H1 (cell line): ENCODE data around the gene LYZ. TPM values are rescaled to one million over a fixed set of nuclear protein-coding genes. Genes with fewer than 3 reads are reported as not detected.

Experiments used
- CTCF ChIA-PET: fragments of 300-600 bp; sonication (Branson Sonifier 250); formaldehyde crosslinking; loops from one replicate; lab custom pipeline; 2021; ENCODE audit not compliant: partially characterized antibody; lab: Charles Lee
- POLR2A ChIA-PET: fragments of 300-600 bp; sonication (Branson Sonifier 250); formaldehyde crosslinking; loops from one replicate; lab custom pipeline; 2021; ENCODE audit warnings: inconsistent platforms; ENCODE audit not compliant: partially characterized antibody; lab: Charles Lee
- DNase-seq, 2 experiments: peaks; one replicate each; pipeline versions ENCODE4 v3.0.0 to v3.0.0-alpha.2; 2010 to 2022; ENCODE audit warnings: low spot score in 2 of 2, low read depth in 1 of 2, mixed read lengths in 1 of 2
- FAIRE-seq: peaks from 2 replicates; lab custom pipeline; 2011; peaks lifted over from hg19 to GRCh38; lab: Jason Lieb, UNC
- H2AFZ ChIP-seq: 2 replicates; pipeline ENCODE4 v1.8.1; 2012; ENCODE audit warnings: low read length, inconsistent platforms
- H2AK5ac ChIP-seq: 2 replicates; pipeline ENCODE4 v1.6.1; 2013; ENCODE audit warnings: low read depth, low read length
- H2BK120ac ChIP-seq: replicated peaks from 2 replicates; pipeline ENCODE3; 2013; ENCODE audit warnings: low read depth, low read length, inconsistent platforms
- H2BK12ac ChIP-seq: 2 replicates; pipeline ENCODE4 v1.6.1; 2013; ENCODE audit warnings: low read depth, low read length
- H2BK15ac ChIP-seq: 2 replicates; pipeline ENCODE4 v1.6.1; 2013; ENCODE audit warnings: low read length
- H2BK20ac ChIP-seq: 2 replicates; pipeline ENCODE4 v1.6.1; 2013; ENCODE audit warnings: low read length
- H2BK5ac ChIP-seq: 2 replicates; pipeline ENCODE4 v1.6.1; 2013; ENCODE audit warnings: low read depth, low read length
- H3K14ac ChIP-seq: 2 replicates; pipeline ENCODE4 v1.6.1; 2013; ENCODE audit warnings: inconsistent platforms; ENCODE audit not compliant: insufficient read length
- H3K18ac ChIP-seq: 2 replicates; pipeline ENCODE4 v1.6.1; 2013; ENCODE audit warnings: low read length; ENCODE audit errors: extremely low read depth
- H3K23ac ChIP-seq: 2 replicates; pipeline ENCODE4 v1.6.1; 2013; ENCODE audit warnings: inconsistent platforms; ENCODE audit not compliant: insufficient read length
- H3K23me2 ChIP-seq: 2 replicates; pipeline ENCODE4 v1.6.1; 2013; ENCODE audit warnings: low read depth, low read length
- H3K27ac ChIP-seq: 2 replicates; pipeline ENCODE4 v1.6.1; 2011; ENCODE audit warnings: low read depth, low read length, inconsistent platforms
- H3K27me3 ChIP-seq, 4 experiments: replicated peaks in 1 of 4; 1 replicate in 1 of 4; 2 replicates in 3 of 4; pipeline versions ENCODE4 v1.6.1 to v1.8.1; 2011 to 2013; ENCODE audit warnings: low read length in 3 of 4, mild to moderate bottlenecking in 3 of 4, inconsistent platforms in 2 of 4, mixed read lengths in 2 of 4, moderate library complexity in 1 of 4; ENCODE audit not compliant: control insufficient read depth in 3 of 4, insufficient read depth in 3 of 4; ENCODE audit errors: extremely low read depth in 1 of 4
- H3K36me3 ChIP-seq, 4 experiments: 2 replicates each; pipeline versions ENCODE4 v1.6.1 to v1.8.1; 2011 to 2013; ENCODE audit warnings: mild to moderate bottlenecking in 4 of 4, low read length in 3 of 4, moderate library complexity in 2 of 4, control low read depth in 1 of 4, inconsistent platforms in 1 of 4; ENCODE audit not compliant: insufficient read depth in 4 of 4, control insufficient read depth in 2 of 4
- H3K4ac ChIP-seq: replicated peaks from 2 replicates; pipeline ENCODE3; 2013; ENCODE audit warnings: low read length, low read depth, mixed read lengths, inconsistent platforms; ENCODE audit not compliant: insufficient read length
- H3K4me1 ChIP-seq, 4 experiments: replicated peaks in 1 of 4; 1 replicate in 1 of 4; 2 replicates in 3 of 4; pipeline versions ENCODE4 v1.6.1 to v1.8.1; 2011 to 2013; ENCODE audit warnings: low read length in 3 of 4, inconsistent platforms in 2 of 4, mixed read lengths in 1 of 4; ENCODE audit not compliant: insufficient read depth in 4 of 4, control insufficient read depth in 3 of 4
- H3K4me2 ChIP-seq, 2 experiments: 2 replicates each; pipeline versions ENCODE4 v1.6.1 to v1.8.1; 2011 to 2013; ENCODE audit warnings: low read depth in 2 of 2, low read length in 2 of 2, control low read depth in 1 of 2, inconsistent platforms in 1 of 2, mild to moderate bottlenecking in 1 of 2; ENCODE audit not compliant: insufficient read depth in 1 of 2
- H3K4me3 ChIP-seq, 4 experiments: fragments of 200-600, 300-600 bp in 1 of 4; sonication (generic), shearing (Covaris generic), sonication (Bioruptor Twin) in 1 of 4; 2 replicates each; pipeline versions ENCODE4 v1.5.1 to v1.8.1; 2011 to 2016; ENCODE audit warnings: low read length in 4 of 4, low read depth in 3 of 4, control low read depth in 2 of 4, inconsistent platforms in 2 of 4, mild to moderate bottlenecking in 2 of 4, mixed read lengths in 1 of 4, moderate library complexity in 1 of 4; ENCODE audit not compliant: insufficient read depth in 2 of 4; ENCODE audit errors: extremely low read depth in 1 of 4
- H3K56ac ChIP-seq: replicated peaks from 2 replicates; pipeline ENCODE3; 2013; ENCODE audit warnings: low read depth, mild to moderate bottlenecking, mixed read lengths, low read length, inconsistent platforms; ENCODE audit not compliant: insufficient read length
- H3K79me1 ChIP-seq: 2 replicates; pipeline ENCODE4 v1.6.1; 2013; ENCODE audit warnings: low read depth, low read length, control low read depth
- H3K79me2 ChIP-seq, 2 experiments: 2 replicates each; pipeline versions ENCODE4 v1.6.1 to v1.8.1; 2012 to 2013; ENCODE audit warnings: low read length in 2 of 2, mild to moderate bottlenecking in 2 of 2, inconsistent platforms in 1 of 2; ENCODE audit not compliant: insufficient read depth in 2 of 2, control insufficient read depth in 1 of 2
- H3K9ac ChIP-seq, 4 experiments: replicated peaks in 1 of 4; 1 replicate in 1 of 4; 2 replicates in 3 of 4; pipeline versions ENCODE4 v1.6.1 to v1.8.1; 2011 to 2013; ENCODE audit warnings: low read depth in 3 of 4, low read length in 3 of 4, control low read depth in 2 of 4, mild to moderate bottlenecking in 2 of 4, moderate library complexity in 2 of 4, inconsistent platforms in 1 of 4; ENCODE audit errors: extremely low read depth in 1 of 4
- H3K9me3 ChIP-seq, 2 experiments: 2 replicates each; pipeline versions ENCODE4 v1.6.1 to v1.8.1; 2012 to 2013; ENCODE audit warnings: mild to moderate bottlenecking in 2 of 2, moderate library complexity in 2 of 2, control low read depth in 1 of 2, inconsistent platforms in 1 of 2, low read depth in 1 of 2, low read length in 1 of 2, mixed read lengths in 1 of 2; ENCODE audit not compliant: insufficient read depth in 2 of 2
- H4K20me1 ChIP-seq, 2 experiments: replicated peaks in 1 of 2; 2 replicates each; pipeline versions ENCODE3 to v1.8.1; 2011 to 2013; ENCODE audit warnings: inconsistent platforms in 2 of 2, low read length in 2 of 2, mild to moderate bottlenecking in 1 of 2; ENCODE audit not compliant: insufficient read depth in 2 of 2, control insufficient read depth in 1 of 2
- H4K5ac ChIP-seq: 2 replicates; pipeline ENCODE4 v1.6.1; 2013; ENCODE audit warnings: low read length, low read depth, mixed read lengths, inconsistent platforms; ENCODE audit not compliant: insufficient read length
- H4K8ac ChIP-seq: 2 replicates; pipeline ENCODE4 v1.8.0; 2013; ENCODE audit warnings: mild to moderate bottlenecking, moderate library complexity, low read length, inconsistent platforms; ENCODE audit not compliant: insufficient read depth; ENCODE audit errors: extremely low read depth
- H4K91ac ChIP-seq: replicated peaks from 2 replicates; pipeline ENCODE3; 2013; ENCODE audit warnings: low read length, mixed read lengths, inconsistent platforms; ENCODE audit not compliant: insufficient read length
- BRCA1 ChIP-seq: IDR thresholded peaks from 2 replicates; pipeline ENCODE4 v1.6.1; 2012; ENCODE audit warnings: low read depth, low read length, improper control_type of control experiment
- FOSL1 ChIP-seq: IDR thresholded peaks from 2 replicates; pipeline ENCODE4 v1.6.1; 2011; ENCODE audit warnings: mild to moderate bottlenecking, low read depth, low read length, moderate library complexity; ENCODE audit not compliant: insufficient read depth
- JUN ChIP-seq: IDR thresholded peaks from 2 replicates; pipeline ENCODE4 v1.6.1; 2011; ENCODE audit warnings: low read depth, mild to moderate bottlenecking, improper control_type of control experiment, low read length
- RBBP5 ChIP-seq: IDR thresholded peaks from 2 replicates; pipeline ENCODE4 v1.7.1; 2012; ENCODE audit warnings: low read depth, mild to moderate bottlenecking, inconsistent platforms, low read length, moderate library complexity, borderline replicate concordance
- WGBS, 2 experiments: shearing (Covaris generic) in 1 of 2; methylation state at CpG; one replicate each; pipeline versions ENCODE4 v1.1.6 to v1.1.7; 2013 to 2015; ENCODE audit warnings: low lambda C conversion rate in 2 of 2, mixed read lengths in 2 of 2, inconsistent platforms in 1 of 2, low coverage in 1 of 2, missing lambda C conversion rate in 1 of 2; ENCODE audit not compliant: insufficient replicate concordance in 2 of 2, insufficient coverage in 1 of 2, insufficient read length in 1 of 2; ENCODE audit errors: extremely low coverage in 1 of 2, missing lambda C conversion rate in 1 of 2; 5-methylcytosine and 5-hydroxymethylcytosine counted together
- polyA plus RNA-seq, 7 experiments: library from polyadenylated mRNA; depleted of rRNA in 3 of 7; stranded (reverse) in 5 of 7; unstranded in 2 of 7; fragments of >200 nt in 5 of 7; fragments of 200-250 nt in 2 of 7; gene quantifications; 1 replicate in 5 of 7; 2 replicates in 1 of 7; 4 replicates in 1 of 7; pipeline versions ENCODE4 v1.2.1 to v1.2.3, GENCODE V29; 2011 to 2013; ENCODE audit warnings: missing spikeins in 2 of 7, mixed read lengths in 2 of 7
- total RNA-seq: library from RNA; stranded (reverse); fragmentation: NEBNext Ultra II Directional; extraction: Animal tissue kit (Norgen Biotek cat#: 25700); gene quantifications from 2 replicates; pipeline ENCODE4 v1.2.1, GENCODE V29; 2021

The LYZ gene
- total and polyA plus RNA-seq, 2 of the 8 experiments (the other 6 are each of a cell fraction or from before 2014, with no cell fraction given): not detected

- no peak overlapping the region for H3K4me3 ChIP-seq
- no peak overlapping the region for H3K56ac ChIP-seq
- no peaks in the 10 kb centered on the region for H4K20me1 ChIP-seq
- H3K79me2 ChIP-seq: no peaks in the 10 kb centered on the region
- no peak overlapping the region for H3K18ac ChIP-seq
- H3K9me3 ChIP-seq: no peaks in the 10 kb centered on the region; a peak in 1 of 4 replicates
- H3K23ac ChIP-seq: no peak overlapping the region
- no peak overlapping the region for H3K27ac ChIP-seq
- TF ChIP-seq RBBP5: no peak
- no peak for TF ChIP-seq JUN
- no peak for TF ChIP-seq FOSL1
- TF ChIP-seq BRCA1: no peak
- no peak overlapping the region for H2BK15ac ChIP-seq
- H3K23me2 ChIP-seq: no peaks in the 10 kb centered on the region
- H3K4me1 ChIP-seq: no peaks in the 10 kb centered on the region
- ChIA-PET CTCF (interaction anchor here (0.8 to 3.9 kb wide), 2 partner anchors 14 to 178 kb away, joined by 3 to 15 read pairs; no protein-coding TSS in a partner anchor), POLR2A (no interaction called here)
- no peak overlapping the region for H3K14ac ChIP-seq
- H3K9ac ChIP-seq: no peak overlapping the region
- DNase-seq (no peak), FAIRE-seq (no peak)
- H2BK12ac ChIP-seq: no peak overlapping the region
- H2AFZ ChIP-seq: no peak overlapping the region
- no peak overlapping the region for H2AK5ac ChIP-seq
- H3K4me2 ChIP-seq: no peak overlapping the region
- peaks cover 0 to 12% (median 3%) of the 10 kb centered on the region in 4 experiments; a peak in 3 of 8 replicates for H3K36me3 ChIP-seq
- no peaks in the 10 kb centered on the region for H3K79me1 ChIP-seq
- no peak overlapping the region for H4K5ac ChIP-seq
- WGBS, 2 experiments: 93% methylated on average over 1 of the region's 1 CpG; no CpG with 5 or more reads in 1 of the 2 experiments
- no peak overlapping the region for H4K91ac ChIP-seq
- no peak overlapping the region for H3K4ac ChIP-seq
- H2BK5ac ChIP-seq: no peak overlapping the region
- no peak overlapping the region for H4K8ac ChIP-seq
- no peak overlapping the region for H2BK120ac ChIP-seq
- H3K27me3 ChIP-seq: peaks cover 0 to 2% (median 0%) of the 10 kb centered on the region in 4 experiments; a peak in 1 of 7 replicates
- H2BK20ac ChIP-seq: no peak overlapping the region
Observed at GRCh38 chr12:69392179-69392928, 44.2 kb downstream of the LYZ start.
